Endothelial cell (in vitro differentiated cells): Measurements from ENCODE around the gene PLAAT2. TPM values are rescaled to one million over a fixed set of nuclear protein-coding genes. Genes with fewer than 3 reads are reported as not detected.

Experiments
- DNase-seq: peaks from one replicate; pipeline ENCODE4 v3.0.0; 2021; ENCODE audit warnings: low spot score
- H3K27ac Mint-ChIP-seq: one replicate; pipeline ENCODE4 v1.8.0; 2021; ENCODE audit warnings: mixed read lengths, inconsistent platforms; ENCODE audit not compliant: unreplicated experiment
- H3K27me3 Mint-ChIP-seq: one replicate; pipeline ENCODE4 v1.8.0; 2021; ENCODE audit warnings: mild to moderate bottlenecking, moderate library complexity, mixed read lengths, inconsistent platforms; ENCODE audit not compliant: unreplicated experiment
- H3K36me3 Mint-ChIP-seq: one replicate; pipeline ENCODE4 v1.8.0; 2021; ENCODE audit warnings: mild to moderate bottlenecking, low read depth, mixed read lengths, inconsistent platforms; ENCODE audit not compliant: unreplicated experiment
- H3K4me1 Mint-ChIP-seq: one replicate; pipeline ENCODE4 v1.8.0; 2021; ENCODE audit warnings: mild to moderate bottlenecking, mixed read lengths, inconsistent platforms; ENCODE audit not compliant: unreplicated experiment
- H3K4me3 Mint-ChIP-seq: one replicate; pipeline ENCODE4 v1.8.0; 2021; ENCODE audit warnings: mild to moderate bottlenecking, mixed read lengths, inconsistent platforms; ENCODE audit not compliant: unreplicated experiment
- H3K9me3 Mint-ChIP-seq: one replicate; pipeline ENCODE4 v1.8.0; 2021; ENCODE audit warnings: mixed read lengths, inconsistent platforms; ENCODE audit not compliant: unreplicated experiment
- total RNA-seq: library from RNA; stranded (reverse); fragmentation: NEBNext Ultra II Directional; extraction: Animal tissue kit (Norgen Biotek cat#: 25700); gene quantifications from one replicate; pipeline ENCODE4 v1.2.1, GENCODE V29; 2021; ENCODE audit not compliant: unreplicated experiment
- TF ChIP-seq, protein P1 (sequence below): fragments of 200-600 bp; sonication (generic); IDR thresholded peaks from one replicate; pipeline ENCODE4 v1.5.0; 2021; ENCODE audit warnings: antibody characterized with exemption; ENCODE audit not compliant: unreplicated experiment

The PLAAT2 gene
- total RNA-seq, 1 donor from 2014 or later, result not detected

DNA sequence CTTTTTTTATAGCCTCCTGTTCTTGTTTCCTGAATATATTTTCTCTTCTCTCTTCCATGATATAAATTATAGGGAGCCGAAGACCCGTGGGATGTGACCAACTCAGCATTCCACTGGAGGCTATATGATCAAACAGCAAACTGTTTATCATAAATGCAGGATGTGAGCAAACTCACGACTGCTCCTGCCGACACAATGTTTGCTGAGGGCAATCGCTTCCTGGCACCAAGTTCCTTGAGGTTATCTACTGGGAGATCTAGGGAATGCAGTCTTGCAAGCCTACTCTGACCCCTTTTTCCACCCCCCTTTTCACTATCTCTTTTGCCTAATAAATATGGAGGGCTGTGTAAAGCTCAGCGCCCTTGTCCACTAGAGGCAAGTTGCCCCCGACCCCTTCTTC, 40.0 kb downstream of the PLAAT2 start:
- H3K27me3 Mint-ChIP-seq, result peaks cover 2% of the 10 kb centered on the region
- peaks cover 8% of the 10 kb centered on the region for H3K4me1 Mint-ChIP-seq
- TF ChIP-seq, protein P1, sequence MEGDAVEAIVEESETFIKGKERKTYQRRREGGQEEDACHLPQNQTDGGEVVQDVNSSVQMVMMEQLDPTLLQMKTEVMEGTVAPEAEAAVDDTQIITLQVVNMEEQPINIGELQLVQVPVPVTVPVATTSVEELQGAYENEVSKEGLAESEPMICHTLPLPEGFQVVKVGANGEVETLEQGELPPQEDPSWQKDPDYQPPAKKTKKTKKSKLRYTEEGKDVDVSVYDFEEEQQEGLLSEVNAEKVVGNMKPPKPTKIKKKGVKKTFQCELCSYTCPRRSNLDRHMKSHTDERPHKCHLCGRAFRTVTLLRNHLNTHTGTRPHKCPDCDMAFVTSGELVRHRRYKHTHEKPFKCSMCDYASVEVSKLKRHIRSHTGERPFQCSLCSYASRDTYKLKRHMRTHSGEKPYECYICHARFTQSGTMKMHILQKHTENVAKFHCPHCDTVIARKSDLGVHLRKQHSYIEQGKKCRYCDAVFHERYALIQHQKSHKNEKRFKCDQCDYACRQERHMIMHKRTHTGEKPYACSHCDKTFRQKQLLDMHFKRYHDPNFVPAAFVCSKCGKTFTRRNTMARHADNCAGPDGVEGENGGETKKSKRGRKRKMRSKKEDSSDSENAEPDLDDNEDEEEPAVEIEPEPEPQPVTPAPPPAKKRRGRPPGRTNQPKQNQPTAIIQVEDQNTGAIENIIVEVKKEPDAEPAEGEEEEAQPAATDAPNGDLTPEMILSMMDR, result no peak
- DNase-seq, result no peak
- peaks cover 6% of the 10 kb centered on the region for H3K36me3 Mint-ChIP-seq
- no peak overlapping the region for H3K27ac Mint-ChIP-seq
- H3K9me3 Mint-ChIP-seq, result no peaks in the 10 kb centered on the region
- H3K4me3 Mint-ChIP-seq, result no peak overlapping the region

DNA sequence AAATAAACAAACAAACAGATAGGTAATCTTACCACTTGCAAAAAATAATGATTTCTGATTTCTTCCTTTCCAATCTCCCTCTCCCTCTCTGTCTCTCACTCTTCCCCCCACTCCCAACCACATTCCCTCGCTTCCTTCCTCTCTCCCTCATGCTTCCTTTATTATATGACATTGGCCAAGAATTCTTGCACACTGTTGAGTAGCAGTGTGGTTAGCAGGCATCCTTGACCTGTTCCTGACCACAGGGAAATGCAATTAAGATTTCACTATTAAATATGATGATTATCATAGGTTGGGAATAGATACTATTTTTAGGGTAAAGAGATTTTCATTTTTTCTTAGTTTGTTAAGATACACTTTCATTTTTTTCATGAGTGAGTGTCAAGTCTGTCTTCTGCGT, 41.3 kb downstream of the PLAAT2 start:
- no peak for DNase-seq
- Mint-ChIP-seq H3K36me3 (peaks cover 6% of the 10 kb centered on the region), H3K4me3 (no peak overlapping the region), H3K9me3 (no peaks in the 10 kb centered on the region), H3K27ac (no peak overlapping the region), H3K4me1 (no peaks in the 10 kb centered on the region), H3K27me3 (peaks cover 2% of the 10 kb centered on the region)
- TF ChIP-seq, protein P1, result no peak

DNA sequence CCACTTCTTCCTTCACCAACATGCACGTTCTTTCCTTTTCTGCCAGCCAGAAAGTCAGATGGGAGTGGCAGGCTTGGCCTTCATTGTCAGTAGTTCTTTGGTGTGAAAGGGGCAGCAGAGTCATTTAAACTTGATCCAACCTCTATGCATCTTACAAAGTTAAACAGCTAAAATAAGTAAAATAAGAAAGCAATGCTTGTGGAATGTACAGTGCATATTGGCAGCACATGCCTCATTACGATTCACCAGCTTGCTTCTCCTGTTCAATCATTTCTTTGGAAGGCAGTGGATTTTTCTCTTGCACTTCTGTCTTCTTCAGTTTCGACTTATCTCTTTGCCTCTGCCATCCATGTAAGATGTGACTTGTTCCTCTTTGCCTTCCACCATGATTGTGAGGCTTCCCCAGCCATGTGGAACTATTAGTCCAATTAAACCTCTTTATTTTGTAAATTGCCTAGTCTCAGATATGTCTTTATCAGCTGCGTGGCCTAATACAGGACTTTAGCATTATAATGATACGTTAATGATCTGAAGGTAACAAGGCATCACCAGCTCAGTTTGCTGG, 42.5 kb downstream of the PLAAT2 start:
- no peak overlapping the region for H3K27ac Mint-ChIP-seq
- no peak overlapping the region for H3K4me3 Mint-ChIP-seq
- peaks cover 6% of the 10 kb centered on the region for H3K36me3 Mint-ChIP-seq
- H3K9me3 Mint-ChIP-seq, result no peaks in the 10 kb centered on the region
- DNase-seq, result no peak
- no peaks in the 10 kb centered on the region for H3K4me1 Mint-ChIP-seq
- peaks cover 2% of the 10 kb centered on the region for H3K27me3 Mint-ChIP-seq
- TF ChIP-seq, protein P1, result no peak

DNA sequence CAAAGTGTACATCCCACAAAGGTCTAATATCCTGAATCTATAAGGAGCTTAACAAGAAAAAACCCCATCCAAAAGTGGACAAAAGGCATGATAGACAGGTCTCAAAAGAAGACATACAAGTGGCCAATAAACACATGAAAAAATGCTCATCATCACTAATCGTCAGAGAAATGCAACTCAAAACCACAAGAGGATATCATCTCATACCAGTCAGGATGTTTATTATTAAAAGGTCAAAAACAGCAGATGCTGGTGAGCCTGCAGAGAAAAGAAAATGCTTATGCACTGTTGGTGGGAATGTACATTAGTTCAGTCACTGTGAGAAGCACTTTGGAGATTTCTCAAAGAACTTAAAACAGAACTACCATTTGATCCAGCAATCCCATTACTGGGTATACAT, 44.6 kb downstream of the PLAAT2 start:
- no peaks in the 10 kb centered on the region for H3K9me3 Mint-ChIP-seq
- H3K4me3 Mint-ChIP-seq, result no peak overlapping the region
- TF ChIP-seq, protein P1, result no peak
- H3K27me3 Mint-ChIP-seq, result peaks cover 2% of the 10 kb centered on the region
- no peak for DNase-seq
- H3K36me3 Mint-ChIP-seq, result peaks cover 4% of the 10 kb centered on the region
- no peaks in the 10 kb centered on the region for H3K4me1 Mint-ChIP-seq
- H3K27ac Mint-ChIP-seq, result no peak overlapping the region

DNA sequence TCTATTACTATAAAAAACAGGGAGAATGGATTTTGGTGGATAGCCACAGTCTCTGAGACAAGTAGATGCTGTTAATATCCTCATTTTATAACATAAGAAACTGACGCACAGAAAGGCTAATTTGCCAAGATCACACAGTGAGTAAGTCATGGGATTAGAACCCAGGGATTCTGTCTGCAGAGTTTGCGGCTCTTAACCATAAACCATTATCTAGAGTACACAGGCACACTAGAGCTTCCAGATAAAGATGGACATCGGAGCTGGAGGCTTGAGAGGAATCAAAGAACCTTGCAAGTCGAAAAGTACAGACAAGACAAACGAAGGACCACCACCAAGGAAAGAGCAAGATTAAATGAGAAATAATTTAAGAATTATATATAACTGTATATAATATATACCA, 46.0 kb downstream of the PLAAT2 start:
- no peaks in the 10 kb centered on the region for H3K4me1 Mint-ChIP-seq
- TF ChIP-seq, protein P1, result no peak
- DNase-seq, result no peak
- H3K36me3 Mint-ChIP-seq, result no peaks in the 10 kb centered on the region
- no peaks in the 10 kb centered on the region for H3K9me3 Mint-ChIP-seq
- H3K27ac Mint-ChIP-seq, result no peak overlapping the region
- no peak overlapping the region for H3K4me3 Mint-ChIP-seq
- peaks cover 2% of the 10 kb centered on the region for H3K27me3 Mint-ChIP-seq
